SIG-M5 treated with dmso at 0.1 percent for 504 hours (cell line): ENCODE results near the gene SLC35F3.
"Not testable (repeated sequence)": the region's sequence is repeated elsewhere in the genome, so short reads cannot be mapped to it uniquely, and the experiment has no call there.

Experiments used
- DNase-seq: peaks from one replicate; lab custom pipeline; 2025; ENCODE audit not compliant: unreplicated experiment; lab: John Stamatoyannopoulos, UW

The SLC35F3 gene

GRCh38 chr1:234246638-234247116 is 342.2 kb downstream of the SLC35F3 start:
- no peak for DNase-seq

GRCh38 chr1:234247746-234248145 is 343.3 kb downstream of the SLC35F3 start:
- DNase-seq, result not testable (repeated sequence)

- DNase-seq, result no peak
Observed at GRCh38 chr1:234250747-234251146, 346.3 kb downstream of the SLC35F3 start.

- peak; percentile 56 for DNase-seq
Observed at GRCh38 chr1:234253732-234254131, 349.3 kb downstream of the SLC35F3 start.

- DNase-seq, result no peak
Observed at GRCh38 chr1:234256359-234256758, 351.9 kb downstream of the SLC35F3 start.

GRCh38 chr1:234258071-234258470 is 353.6 kb downstream of the SLC35F3 start:
- DNase-seq, result no peak

- DNase-seq, result no peak
Observed at GRCh38 chr1:234260578-234260977, 356.1 kb downstream of the SLC35F3 start.

DNA sequence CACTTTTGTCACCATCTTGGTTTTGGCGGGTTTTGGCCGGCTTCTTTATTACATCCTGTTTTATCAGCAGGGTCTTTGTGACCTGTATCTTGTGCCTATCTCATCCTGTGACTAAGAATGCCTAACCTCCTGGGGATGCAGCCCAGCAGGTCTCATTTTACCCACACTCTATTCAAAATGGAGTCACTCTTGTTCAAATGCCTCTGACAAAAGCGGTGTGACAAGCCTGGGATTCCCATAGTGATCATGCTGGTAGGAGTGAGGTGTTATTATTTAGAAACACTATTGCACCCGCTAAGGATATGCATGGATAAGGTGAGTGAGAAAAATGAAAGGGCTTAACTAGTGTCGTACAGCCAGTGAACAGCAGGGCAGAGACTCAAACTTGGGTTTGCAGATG is 357.1 kb downstream of the SLC35F3 start:
- no peak for DNase-seq

DNA sequence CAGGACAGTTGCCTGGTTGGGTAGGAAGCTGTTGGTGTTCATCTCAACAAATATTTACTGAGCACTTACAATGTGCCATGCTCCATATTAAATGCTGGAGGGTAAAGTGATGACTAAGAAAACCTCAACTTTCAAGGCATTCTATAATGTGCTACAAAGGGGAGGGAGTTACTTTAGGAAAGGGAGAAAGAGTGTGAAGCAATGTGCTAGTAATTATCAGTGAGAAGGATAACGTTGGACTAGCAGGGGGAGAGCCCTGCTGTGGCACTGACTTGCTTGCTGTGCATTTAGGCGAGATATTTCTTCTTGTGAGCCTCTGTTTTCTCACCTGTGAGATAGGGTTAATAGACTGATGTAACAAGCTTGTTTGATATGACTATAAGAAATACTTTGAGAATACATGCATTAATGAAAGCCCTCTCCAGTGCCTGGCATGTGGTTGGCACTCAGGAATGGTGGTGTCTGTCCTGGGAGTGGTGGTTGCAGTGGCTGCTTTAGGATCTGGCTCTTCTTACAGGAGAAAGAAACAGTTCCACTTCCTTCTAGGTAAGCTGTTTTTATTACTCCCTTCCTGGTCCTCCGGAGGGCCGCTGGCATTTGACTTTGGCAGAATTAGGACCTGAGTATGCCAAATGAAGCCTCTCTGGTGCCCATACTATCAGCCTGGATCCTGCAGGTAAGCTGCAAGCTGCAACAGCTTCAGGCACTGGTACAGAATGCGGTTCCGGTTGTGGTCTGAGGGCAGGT is 357.7 kb downstream of the SLC35F3 start:
- DNase-seq, result no peak

GRCh38 chr1:234262754-234263105 is 358.3 kb downstream of the SLC35F3 start:
- DNase-seq, result no peak

DNA sequence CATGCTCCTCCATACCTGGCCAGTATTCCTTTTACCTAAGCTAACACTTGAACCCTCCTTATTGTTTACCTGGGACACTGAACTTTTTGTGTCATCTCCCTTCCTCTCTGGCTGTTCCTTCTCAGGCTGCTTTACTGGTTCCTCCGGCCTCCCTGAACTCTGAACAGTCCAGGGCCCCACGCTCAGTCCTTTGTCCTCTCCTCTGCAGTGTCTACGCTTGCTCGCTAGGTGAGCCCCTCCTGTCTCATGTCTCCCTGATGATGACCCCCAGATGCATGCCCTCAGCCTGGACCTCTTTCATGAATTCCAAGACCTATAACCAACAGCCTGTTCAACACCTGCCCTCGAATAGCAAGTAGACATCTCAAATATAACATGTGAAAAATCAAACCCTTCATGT is 360.4 kb downstream of the SLC35F3 start:
- no peak for DNase-seq

DNA sequence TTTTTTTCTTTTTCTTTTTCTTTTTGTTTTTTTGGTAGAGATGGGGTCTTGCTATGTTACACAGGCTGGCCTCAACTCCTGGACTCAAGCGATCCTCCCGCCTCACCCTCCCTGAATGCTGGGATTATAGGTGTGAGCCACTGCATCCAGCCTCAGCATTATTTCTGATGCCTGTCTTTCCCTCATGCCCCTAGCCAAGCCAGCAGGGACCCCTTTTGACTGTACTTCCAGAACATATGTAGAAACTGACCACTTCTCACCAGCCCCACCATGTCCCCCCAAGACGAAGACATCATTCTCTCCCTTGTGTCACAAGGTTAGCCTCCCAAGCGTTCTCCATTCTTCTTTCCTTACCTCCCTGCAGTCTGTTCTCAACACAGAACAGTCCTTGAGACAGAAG is 360.8 kb downstream of the SLC35F3 start:
- no peak for DNase-seq

DNA sequence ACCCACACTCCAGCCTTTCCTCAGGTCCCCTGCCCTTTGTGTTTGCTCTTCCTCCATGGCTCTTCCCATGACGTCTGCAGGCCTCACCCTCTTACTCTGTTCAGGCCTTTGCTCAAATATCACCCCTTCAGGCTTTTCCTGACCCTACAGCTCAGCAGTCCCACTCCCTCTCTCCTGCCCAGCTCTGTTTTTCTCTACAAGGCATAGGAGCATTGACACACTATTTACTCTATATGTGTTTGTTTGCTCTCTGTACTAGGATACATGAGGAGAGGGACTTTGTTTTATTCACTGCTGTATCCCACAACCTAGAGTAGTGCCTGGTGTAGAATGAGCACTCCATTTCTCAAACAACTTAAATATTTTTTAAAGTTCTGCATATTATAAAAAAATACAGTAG is 361.4 kb downstream of the SLC35F3 start:
- DNase-seq, result no peak

DNA sequence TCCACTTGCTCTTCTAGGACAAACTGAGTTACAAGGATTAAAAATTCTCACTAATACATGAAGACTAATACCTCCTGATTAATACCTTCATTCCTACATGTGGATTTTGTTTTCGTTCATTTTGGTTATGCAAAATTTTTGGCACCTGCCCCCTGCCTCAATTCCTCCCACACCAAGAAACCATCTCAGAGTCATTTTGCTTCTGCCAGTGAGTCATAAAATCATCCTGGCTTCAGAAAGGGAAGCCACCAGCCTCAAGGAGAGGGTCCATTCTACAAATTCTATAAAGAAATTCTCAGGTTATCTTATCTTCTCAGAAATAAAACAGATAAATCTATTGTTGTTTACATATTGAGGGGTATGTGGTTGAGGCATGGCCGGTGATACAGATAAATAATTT is 365.6 kb downstream of the SLC35F3 start:
- DNase-seq, result no peak

DNA sequence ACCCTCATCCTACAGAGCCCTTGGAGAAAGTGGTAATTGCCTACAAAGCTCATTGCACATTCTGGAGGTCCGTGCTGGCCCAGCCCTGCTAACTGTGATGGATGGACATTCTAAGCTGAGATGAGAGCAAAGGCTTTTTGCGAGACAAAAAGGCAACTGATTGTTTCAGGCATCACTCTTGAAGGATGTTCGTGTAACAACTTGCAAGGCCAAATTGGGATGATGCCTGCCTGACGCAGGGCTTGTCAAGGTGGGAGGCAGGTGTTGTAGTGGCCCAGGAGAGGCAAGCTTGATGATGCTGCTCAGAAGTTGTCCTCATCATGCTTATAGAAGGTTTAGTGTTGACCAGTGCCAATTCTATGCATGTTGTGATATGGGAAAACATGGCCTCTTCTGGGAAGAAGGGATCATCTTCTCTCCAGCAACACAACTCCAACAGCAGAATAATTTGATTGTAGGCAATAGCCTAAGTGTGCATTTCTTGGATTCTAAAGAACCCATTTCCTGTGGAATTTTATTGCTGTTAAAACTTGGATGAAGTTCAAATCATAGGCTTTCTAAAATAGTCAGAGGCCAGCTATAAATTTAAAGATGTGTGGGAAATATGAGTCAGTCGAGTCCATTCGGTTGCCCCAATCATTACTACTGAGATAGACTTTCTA is 366.2 kb downstream of the SLC35F3 start:
- no peak for DNase-seq

- DNase-seq, result no peak
Observed at GRCh38 chr1:234271243-234271606, 366.7 kb downstream of the SLC35F3 start.

- no peak for DNase-seq
Observed at GRCh38 chr1:234272656-234273312, 368.3 kb downstream of the SLC35F3 start.

GRCh38 chr1:234273981-234274380 is 369.5 kb downstream of the SLC35F3 start:
- no peak for DNase-seq

- DNase-seq, result no peak
Observed at GRCh38 chr1:234276151-234276788, 371.8 kb downstream of the SLC35F3 start.

DNA sequence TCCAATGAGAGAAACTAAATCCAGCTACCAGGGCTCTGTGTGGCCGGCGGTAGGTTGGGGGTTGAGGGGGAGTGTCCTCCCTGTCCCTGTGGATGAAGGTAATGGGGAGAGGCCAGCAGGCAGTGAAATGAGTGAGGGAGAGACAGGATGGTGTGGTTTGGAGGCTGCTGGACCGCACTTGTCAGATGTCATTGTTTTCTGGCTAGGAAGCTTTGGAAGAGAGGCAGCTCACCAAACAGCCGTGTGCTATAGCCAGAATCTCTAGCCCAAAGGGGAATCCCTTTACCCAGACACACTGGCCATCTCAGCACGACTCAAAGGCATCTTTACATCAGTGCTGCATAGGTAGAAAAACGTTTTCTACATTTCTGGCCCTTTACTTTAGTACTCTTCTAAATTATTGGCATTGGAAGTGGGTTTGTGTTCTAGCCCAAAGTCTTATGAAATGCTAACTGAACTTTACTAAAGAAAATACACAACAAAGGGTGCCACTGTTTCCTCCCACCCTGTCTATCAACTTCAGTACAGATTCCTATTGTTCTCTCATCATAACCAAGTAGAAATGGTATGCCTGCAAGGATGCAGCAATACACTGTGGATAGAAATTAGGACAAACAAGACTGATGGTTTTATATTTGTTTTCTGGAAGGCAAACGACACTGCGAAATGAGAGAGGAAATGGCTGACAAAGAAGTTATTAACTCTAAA is 372.8 kb downstream of the SLC35F3 start:
- DNase-seq, result no peak

DNA sequence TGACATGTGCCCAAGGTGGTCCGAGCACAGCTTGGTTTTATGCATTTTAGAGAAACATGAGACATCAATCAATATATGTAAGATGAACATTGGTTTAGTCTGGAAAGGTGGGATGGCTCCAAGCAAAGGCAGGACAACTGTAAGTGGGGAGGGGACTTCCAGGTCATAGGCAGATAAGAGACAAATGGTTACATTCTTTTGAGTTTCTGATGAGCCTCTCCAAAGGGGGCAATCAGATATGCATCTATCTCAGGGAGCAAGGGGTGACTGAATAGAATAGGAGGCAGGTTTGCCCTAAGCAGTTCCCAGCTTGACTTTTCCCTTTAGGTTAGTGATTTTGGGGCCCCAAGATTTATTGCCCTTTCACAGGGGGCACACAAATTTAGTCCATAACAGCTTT is 374.5 kb downstream of the SLC35F3 start:
- no peak for DNase-seq
